Measurements from ENCODE around the gene PRR5L.

GRCh38 chr11:36500315-36500721 lies 204.2 kb downstream of the PRR5L start:
- TF ChIP-seq, protein P1, sequence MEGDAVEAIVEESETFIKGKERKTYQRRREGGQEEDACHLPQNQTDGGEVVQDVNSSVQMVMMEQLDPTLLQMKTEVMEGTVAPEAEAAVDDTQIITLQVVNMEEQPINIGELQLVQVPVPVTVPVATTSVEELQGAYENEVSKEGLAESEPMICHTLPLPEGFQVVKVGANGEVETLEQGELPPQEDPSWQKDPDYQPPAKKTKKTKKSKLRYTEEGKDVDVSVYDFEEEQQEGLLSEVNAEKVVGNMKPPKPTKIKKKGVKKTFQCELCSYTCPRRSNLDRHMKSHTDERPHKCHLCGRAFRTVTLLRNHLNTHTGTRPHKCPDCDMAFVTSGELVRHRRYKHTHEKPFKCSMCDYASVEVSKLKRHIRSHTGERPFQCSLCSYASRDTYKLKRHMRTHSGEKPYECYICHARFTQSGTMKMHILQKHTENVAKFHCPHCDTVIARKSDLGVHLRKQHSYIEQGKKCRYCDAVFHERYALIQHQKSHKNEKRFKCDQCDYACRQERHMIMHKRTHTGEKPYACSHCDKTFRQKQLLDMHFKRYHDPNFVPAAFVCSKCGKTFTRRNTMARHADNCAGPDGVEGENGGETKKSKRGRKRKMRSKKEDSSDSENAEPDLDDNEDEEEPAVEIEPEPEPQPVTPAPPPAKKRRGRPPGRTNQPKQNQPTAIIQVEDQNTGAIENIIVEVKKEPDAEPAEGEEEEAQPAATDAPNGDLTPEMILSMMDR (IDR thresholded peaks at IDR 0.05; ENCODE audit: low read depth, low read length) = no peak
- no peak for TF ChIP-seq EZH2phosphoT487 (IDR thresholded peaks at IDR 0.05; ENCODE audit: low read depth)
